Retina (tissue), 1 donor: ENCODE results near the gene NOTCH2NLA.
"Not testable (repeated sequence)": the region's sequence is repeated elsewhere in the genome, so short reads cannot be mapped to it uniquely, and the experiment has no call there.

ENCODE experiments used
- DNase-seq: peaks from one replicate; pipeline ENCODE4 v3.0.0-alpha.2; 2016

Gene NOTCH2NLA

GRCh38 chr1:146228710-146229477 is at the start of gene NOTCH2NLA:
TSS of gene NOTCH2NLA (minus strand) at chr1:146229021. CDS start at chr1:146189337, 39,684 bp downstream.
- not testable (repeated sequence) for DNase-seq

GRCh38 chr1:146278346-146278745 is 49.5 kb upstream of the NOTCH2NLA start:
- not testable (repeated sequence) for DNase-seq

GRCh38 chr1:146277087-146277486 is 48.3 kb upstream of the NOTCH2NLA start:
- not testable (repeated sequence) for DNase-seq

- DNase-seq, result not testable (repeated sequence)
Measured at GRCh38 chr1:146274083-146274482, 45.3 kb upstream of the NOTCH2NLA start.

GRCh38 chr1:146273194-146273593 is 44.4 kb upstream of the NOTCH2NLA start:
- DNase-seq, result not testable (repeated sequence)

GRCh38 chr1:146272734-146273133 is 43.9 kb upstream of the NOTCH2NLA start:
- DNase-seq, result not testable (repeated sequence)

GRCh38 chr1:146271977-146272376 is 43.2 kb upstream of the NOTCH2NLA start:
- DNase-seq, result not testable (repeated sequence)

- not testable (repeated sequence) for DNase-seq
Measured at GRCh38 chr1:146270129-146270528, 41.3 kb upstream of the NOTCH2NLA start.

GRCh38 chr1:146266179-146266748 is 37.4 kb upstream of the NOTCH2NLA start:
- DNase-seq, result not testable (repeated sequence)

GRCh38 chr1:146264761-146265160 is 35.9 kb upstream of the NOTCH2NLA start:
- not testable (repeated sequence) for DNase-seq

GRCh38 chr1:146260006-146260730 is 31.3 kb upstream of the NOTCH2NLA start:
- not testable (repeated sequence) for DNase-seq

- DNase-seq, result not testable (repeated sequence)
Measured at GRCh38 chr1:146257992-146258552, 29.3 kb upstream of the NOTCH2NLA start.

GRCh38 chr1:146254569-146255197 is 25.9 kb upstream of the NOTCH2NLA start:
- not testable (repeated sequence) for DNase-seq

- DNase-seq, result not testable (repeated sequence)
Measured at GRCh38 chr1:146253249-146253855, 24.5 kb upstream of the NOTCH2NLA start.

GRCh38 chr1:146251523-146251922 is 22.7 kb upstream of the NOTCH2NLA start:
- not testable (repeated sequence) for DNase-seq

GRCh38 chr1:146248643-146249042 is 19.8 kb upstream of the NOTCH2NLA start:
- not testable (repeated sequence) for DNase-seq

- DNase-seq, result not testable (repeated sequence)
Measured at GRCh38 chr1:146236626-146237025, 7.8 kb upstream of the NOTCH2NLA start.

- not testable (repeated sequence) for DNase-seq
Measured at GRCh38 chr1:146236026-146236601, 7.3 kb upstream of the NOTCH2NLA start.

GRCh38 chr1:146228144-146228682 is 608 bp downstream of the NOTCH2NLA start:
- not testable (repeated sequence) for DNase-seq

- DNase-seq, result not testable (repeated sequence)
Measured at GRCh38 chr1:146174531-146174930, 54.3 kb downstream of the NOTCH2NLA start.

GRCh38 chr1:146167740-146168139 is 61.1 kb downstream of the NOTCH2NLA start:
- DNase-seq, result not testable (repeated sequence)
